BE2C (cell line): ENCODE results near the gene ADIPOR2.
"Not testable (repeated sequence)": the region's sequence is repeated elsewhere in the genome, so short reads cannot be mapped to it uniquely, and the experiment has no call there.

ENCODE experiments used
- DNase-seq: peaks from one replicate; pipeline ENCODE4 v3.0.0-alpha.2; 2020
- H3K27me3 ChIP-seq: fragments of 250-450 bp; sonication (Bioruptor Pico); 2 replicates; pipeline ENCODE4 v1.5.1; 2020; ENCODE audit warnings: mild to moderate bottlenecking
- H3K36me3 ChIP-seq: fragments of 250-450 bp; sonication (Bioruptor Pico); 2 replicates; pipeline ENCODE4 v1.5.1; 2020; ENCODE audit warnings: mild to moderate bottlenecking
- H3K4me1 ChIP-seq: fragments of 250-450 bp; sonication (Bioruptor Pico); 2 replicates; pipeline ENCODE4 v1.5.1; 2020
- H3K4me3 ChIP-seq: 2 replicates; pipeline ENCODE4 v1.5.1; 2011; ENCODE audit warnings: low read depth, low read length
- H3K9me3 ChIP-seq: fragments of 250-450 bp; sonication (Bioruptor Pico); 2 replicates; pipeline ENCODE4 v1.5.1; 2020
- TF ChIP-seq, protein P1 (sequence below): IDR thresholded peaks from 2 replicates; pipeline ENCODE4 v1.5.1; 2012; ENCODE audit warnings: mild to moderate bottlenecking, low read depth, low read length

The ADIPOR2 gene

DNA sequence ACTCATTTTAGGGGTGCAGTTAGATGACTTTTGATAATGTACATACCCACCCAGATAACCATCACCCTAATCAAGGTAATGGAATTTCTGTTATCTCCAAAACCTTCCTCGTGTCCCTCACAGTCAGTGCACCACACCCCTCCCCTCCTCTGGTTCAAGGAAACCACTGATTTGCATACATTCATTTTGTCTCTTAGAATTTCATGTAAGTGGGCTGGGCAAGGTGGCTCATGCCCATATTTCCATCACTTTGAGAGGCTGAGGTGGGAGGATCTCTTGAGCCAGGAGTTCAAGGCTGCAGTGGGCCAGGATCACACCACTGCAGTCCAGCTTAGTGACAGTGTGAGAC is 15.7 kb downstream of the ADIPOR2 start:
- DNase-seq: no peak
- Histone ChIP-seq H3K4me1 (0 out of 2 replicates have a peak, but pooled peaks cover 5% of the 10 kb centered on the region), H3K36me3 (no peaks in the 10 kb centered on the region), H3K9me3 (no peaks in the 10 kb centered on the region), H3K4me3 (no peak overlapping the region), H3K27me3 (no peaks in the 10 kb centered on the region)
- TF ChIP-seq, protein P1, sequence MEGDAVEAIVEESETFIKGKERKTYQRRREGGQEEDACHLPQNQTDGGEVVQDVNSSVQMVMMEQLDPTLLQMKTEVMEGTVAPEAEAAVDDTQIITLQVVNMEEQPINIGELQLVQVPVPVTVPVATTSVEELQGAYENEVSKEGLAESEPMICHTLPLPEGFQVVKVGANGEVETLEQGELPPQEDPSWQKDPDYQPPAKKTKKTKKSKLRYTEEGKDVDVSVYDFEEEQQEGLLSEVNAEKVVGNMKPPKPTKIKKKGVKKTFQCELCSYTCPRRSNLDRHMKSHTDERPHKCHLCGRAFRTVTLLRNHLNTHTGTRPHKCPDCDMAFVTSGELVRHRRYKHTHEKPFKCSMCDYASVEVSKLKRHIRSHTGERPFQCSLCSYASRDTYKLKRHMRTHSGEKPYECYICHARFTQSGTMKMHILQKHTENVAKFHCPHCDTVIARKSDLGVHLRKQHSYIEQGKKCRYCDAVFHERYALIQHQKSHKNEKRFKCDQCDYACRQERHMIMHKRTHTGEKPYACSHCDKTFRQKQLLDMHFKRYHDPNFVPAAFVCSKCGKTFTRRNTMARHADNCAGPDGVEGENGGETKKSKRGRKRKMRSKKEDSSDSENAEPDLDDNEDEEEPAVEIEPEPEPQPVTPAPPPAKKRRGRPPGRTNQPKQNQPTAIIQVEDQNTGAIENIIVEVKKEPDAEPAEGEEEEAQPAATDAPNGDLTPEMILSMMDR: no peak

DNA sequence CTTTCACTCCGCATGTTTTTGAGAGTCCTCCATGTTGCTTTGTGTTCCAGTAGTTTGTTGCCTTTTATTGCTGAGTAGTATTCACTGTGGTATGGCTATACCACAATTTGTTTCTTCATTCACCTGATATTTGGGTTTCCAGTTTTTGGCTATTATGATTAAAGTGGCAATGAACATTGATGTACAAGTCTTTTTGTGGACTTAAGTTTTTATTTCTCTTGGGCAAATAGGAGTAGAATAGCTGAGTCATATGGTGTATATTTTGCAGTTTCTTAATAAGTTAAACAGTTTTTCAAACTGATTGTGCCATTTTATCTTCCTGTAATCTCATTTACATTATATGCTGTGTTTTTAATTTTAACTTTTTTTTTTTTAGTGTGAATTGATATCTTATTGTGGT is 16.2 kb downstream of the ADIPOR2 start:
- Histone ChIP-seq H3K4me3 (no peak overlapping the region), H3K36me3 (no peaks in the 10 kb centered on the region), H3K4me1 (0 out of 2 replicates have a peak, but pooled peaks cover 5% of the 10 kb centered on the region), H3K27me3 (no peaks in the 10 kb centered on the region), H3K9me3 (no peaks in the 10 kb centered on the region)
- TF ChIP-seq, protein P1: no peak
- DNase-seq: no peak

DNA sequence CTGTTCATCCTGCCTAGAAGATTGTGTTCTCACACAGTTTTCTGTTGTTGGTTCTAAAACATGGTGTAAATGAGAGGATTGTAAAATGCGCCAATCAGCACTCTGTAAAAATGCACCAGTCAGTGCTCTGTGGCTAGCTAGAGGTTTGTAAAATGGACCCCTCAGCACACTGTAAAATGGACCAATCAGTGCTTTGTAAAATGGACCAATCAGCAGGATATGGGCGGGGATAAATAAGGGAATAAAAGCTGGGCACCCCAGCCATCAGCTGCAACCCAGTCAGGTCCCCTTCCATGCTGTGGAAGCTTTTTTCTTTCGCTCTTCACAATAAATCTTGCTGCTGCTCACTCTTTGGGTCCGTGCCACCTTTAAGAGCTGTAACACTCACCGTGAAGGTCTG is 19.1 kb downstream of the ADIPOR2 start:
- not testable (repeated sequence) for H3K4me1 ChIP-seq, H3K9me3 ChIP-seq, DNase-seq, H3K27me3 ChIP-seq, H3K4me3 ChIP-seq, H3K36me3 ChIP-seq

GRCh38 chr12:1710870-1711269 is 20.0 kb downstream of the ADIPOR2 start:
- TF ChIP-seq, protein P1: peak; percentile 32
- H3K9me3 ChIP-seq, H3K36me3 ChIP-seq, H3K4me3 ChIP-seq, H3K27me3 ChIP-seq, H3K4me1 ChIP-seq, DNase-seq: not testable (repeated sequence)

- not testable (repeated sequence) for H3K9me3 ChIP-seq, H3K4me3 ChIP-seq, H3K4me1 ChIP-seq, DNase-seq, H3K36me3 ChIP-seq, H3K27me3 ChIP-seq
These were observed 20.8 kb downstream of the ADIPOR2 start for GRCh38 chr12:1711536-1712211.

- not testable (repeated sequence) for H3K4me1 ChIP-seq, H3K9me3 ChIP-seq, H3K36me3 ChIP-seq, DNase-seq, H3K4me3 ChIP-seq, H3K27me3 ChIP-seq
These were observed 21.4 kb downstream of the ADIPOR2 start for GRCh38 chr12:1712305-1712704.

DNA sequence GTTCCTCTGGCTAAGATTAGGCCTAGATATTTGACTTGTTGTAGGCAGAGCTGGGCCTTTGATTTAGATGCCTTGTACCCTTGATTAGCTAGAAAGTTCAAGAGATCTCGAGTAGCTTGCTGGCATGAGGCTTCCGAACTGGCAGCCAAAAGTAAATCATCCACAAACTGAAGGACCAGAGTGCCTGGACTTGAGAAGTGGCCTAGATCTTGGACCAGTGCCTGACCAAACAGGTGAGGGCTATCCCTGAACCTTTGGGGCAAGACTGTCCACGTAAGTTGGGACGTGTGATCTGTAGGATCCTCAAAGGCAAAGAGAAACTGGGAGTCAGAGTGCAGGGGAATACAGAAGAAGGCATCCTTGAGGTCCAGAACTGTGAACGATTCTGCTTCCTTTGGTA is 22.0 kb downstream of the ADIPOR2 start:
- H3K36me3 ChIP-seq, H3K4me3 ChIP-seq, H3K4me1 ChIP-seq, H3K9me3 ChIP-seq, DNase-seq, H3K27me3 ChIP-seq: not testable (repeated sequence)

GRCh38 chr12:1713783-1714348 is 23.0 kb downstream of the ADIPOR2 start:
- H3K4me1 ChIP-seq, H3K27me3 ChIP-seq, H3K36me3 ChIP-seq, H3K4me3 ChIP-seq, H3K9me3 ChIP-seq, DNase-seq: not testable (repeated sequence)

- not testable (repeated sequence) for H3K4me1 ChIP-seq, H3K27me3 ChIP-seq, H3K36me3 ChIP-seq, H3K9me3 ChIP-seq, DNase-seq, H3K4me3 ChIP-seq
These were observed 24.6 kb downstream of the ADIPOR2 start for GRCh38 chr12:1715459-1715858.
